Measurements from ENCODE around the gene USP49.

The USP49 gene

DNA sequence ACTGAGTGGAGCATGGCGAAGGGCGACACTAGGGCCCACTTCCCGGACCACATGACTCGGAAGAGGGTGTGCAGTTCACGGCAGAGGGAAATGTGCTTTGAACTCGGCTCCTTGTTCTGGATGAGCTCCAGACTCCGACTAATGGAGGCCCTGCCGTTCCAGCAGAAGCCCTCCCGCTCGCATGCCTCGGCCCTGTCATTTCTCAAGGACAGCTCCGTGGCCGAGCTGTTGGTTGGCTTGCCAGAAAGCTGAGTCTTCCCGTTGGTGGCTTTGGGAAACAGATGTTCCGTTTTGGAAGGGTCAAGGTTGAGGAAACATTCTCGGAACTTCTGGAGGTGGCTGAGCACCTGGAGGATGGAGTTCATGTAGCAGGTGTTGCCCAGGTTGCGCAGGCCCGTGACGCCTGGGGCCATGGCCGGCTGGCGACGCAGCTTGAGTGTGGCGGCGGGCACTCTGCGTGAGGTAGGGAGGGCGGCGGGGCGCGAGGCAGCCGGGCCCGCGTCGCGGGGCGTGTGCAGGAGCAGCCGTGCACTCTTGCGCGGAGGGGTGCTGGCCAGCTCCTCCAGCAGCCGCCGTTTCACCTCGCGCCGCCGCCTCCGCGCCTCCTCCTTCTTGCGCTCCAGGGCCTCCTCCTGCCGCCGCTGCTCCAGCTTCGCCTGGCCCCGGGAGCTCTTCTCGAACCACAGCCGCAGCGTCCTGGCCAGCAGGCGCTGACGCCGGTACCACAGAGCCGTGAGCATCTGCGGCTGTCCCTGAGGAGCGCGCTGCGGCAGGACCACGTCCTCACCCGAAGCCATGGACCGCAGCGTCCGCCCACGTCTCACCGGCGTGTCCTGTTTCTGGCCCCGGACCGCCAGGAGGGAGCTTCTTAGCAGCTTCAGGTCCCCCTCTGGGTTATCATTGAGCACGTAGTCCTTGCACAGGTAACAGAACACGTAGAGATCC is 89.1 kb downstream of the USP49 start:
- no peak for DNase-seq

- no peak for DNase-seq
These were observed 93.8 kb downstream of the USP49 start for GRCh38 chr6:41801380-41801779.

DNA sequence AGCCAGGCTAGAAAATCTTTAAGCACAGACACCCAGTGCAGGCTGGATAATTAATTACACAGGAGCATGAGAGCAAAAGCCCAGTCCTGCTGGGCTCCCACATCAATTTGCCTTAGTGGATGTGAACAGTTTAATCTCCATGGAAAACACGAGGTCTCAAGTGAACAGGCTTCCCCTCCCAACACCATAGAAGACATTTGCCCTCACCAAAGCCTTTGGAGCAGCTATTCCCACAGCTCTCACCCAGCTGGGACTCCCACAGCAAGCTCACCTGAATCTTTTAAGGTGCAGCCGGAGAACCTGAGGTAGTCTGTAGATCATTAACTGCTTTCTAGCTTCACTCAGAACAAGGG is 95.6 kb downstream of the USP49 start:
- DNase-seq, result no peak

- no peak for DNase-seq
These were observed 96.1 kb downstream of the USP49 start for GRCh38 chr6:41798901-41799558.

DNA sequence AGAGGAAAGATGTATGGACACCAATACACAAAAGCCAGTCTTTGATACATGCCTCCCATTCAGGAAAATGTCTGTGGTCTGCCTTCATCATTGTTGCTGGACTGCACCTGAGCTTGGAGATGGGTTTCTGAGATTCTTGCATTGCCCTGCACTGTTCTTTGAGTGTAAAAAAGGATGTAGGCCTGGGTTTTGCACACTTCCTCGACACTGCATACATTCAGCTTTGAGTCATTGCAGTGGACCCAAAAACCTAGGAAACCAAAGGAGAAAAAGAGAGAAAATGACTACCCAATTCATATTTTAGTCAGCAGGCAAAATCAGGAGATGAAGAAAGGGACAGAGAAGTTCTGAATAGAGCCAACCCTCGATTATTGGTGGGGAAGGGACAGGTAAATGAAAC is 98.7 kb downstream of the USP49 start:
- DNase-seq, result no peak

DNA sequence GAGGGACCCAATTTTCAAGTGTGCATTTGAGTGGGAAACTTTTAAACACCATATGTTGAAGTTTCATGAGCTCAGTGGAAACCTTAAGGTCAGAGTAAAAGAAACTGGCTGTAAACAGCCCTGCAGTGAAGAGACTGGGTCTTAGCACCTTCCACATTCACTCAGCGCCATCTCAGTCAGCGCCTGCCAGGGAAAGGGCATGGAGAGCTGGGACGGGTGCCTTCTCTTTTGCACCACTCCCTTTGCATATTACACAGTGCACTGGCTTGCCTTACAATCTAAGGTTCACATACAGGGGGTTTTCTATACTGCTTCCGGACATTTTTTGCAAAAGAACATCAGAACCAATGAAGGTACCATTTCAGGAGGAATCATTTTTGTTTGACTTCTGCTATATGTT is 103.2 kb downstream of the USP49 start:
- no peak for DNase-seq

DNA sequence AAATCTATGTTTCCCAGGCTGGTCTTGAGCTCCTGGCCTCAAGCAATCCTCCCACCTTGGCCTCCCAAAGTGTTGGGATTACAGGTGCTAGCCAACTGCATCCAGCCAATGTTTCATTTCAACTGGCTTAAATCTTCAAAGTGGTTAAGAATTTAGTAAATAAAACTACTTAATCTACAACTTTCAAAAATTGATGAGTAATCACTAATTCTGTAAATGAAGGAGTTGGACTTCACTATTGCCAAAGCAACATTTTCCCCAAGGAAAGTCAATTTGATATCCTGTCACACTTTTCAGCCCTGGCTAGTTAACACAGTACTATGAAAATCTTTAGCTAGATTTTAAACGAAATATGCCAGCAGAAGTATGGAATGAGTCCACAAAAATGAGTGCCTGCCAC is 103.9 kb downstream of the USP49 start:
- no peak for DNase-seq

DNA sequence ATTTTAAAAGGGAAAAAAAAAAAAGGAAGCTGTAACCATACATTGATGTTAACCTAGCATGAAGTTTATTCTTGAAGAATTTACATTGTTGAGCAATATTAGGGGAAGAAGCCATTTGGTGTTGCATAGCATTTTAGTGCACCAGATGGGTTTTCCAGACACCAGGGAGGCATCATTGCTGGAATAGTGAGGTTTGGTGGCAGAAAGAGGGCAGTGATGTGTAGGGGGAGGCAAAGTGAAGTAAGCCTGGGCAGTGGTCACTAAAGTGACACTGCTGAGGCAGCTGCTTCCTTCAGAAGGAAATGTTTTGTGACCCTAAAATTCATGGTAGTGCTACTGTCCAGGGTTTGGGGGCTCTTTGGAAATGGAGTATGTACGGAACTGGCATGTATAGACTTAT is 105.1 kb downstream of the USP49 start:
- no peak for DNase-seq

DNA sequence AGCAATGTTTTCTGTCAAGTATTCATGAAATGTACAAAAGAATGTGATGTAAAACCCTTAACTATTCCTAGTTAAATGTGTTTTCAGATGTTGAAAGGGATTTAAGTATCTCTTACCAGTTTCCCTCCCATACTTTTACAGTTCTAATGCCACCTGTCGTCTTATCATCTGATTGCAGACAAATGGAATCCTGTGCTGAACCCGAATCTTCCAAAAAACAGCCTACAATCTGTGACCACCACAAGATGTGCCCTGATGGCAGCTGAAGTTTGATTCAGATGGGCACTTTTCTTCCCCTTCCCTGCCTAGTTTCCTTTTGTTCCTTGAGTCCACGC is 105.8 kb downstream of the USP49 start:
- DNase-seq, result no peak

- DNase-seq, result peak; percentile 87
These were observed 107.8 kb downstream of the USP49 start, which contains the start of gene TOMM6 for GRCh38 chr6:41787219-41787917. Gene TOMM6 (plus strand): TSS chr6:41787694. CDS start chr6:41787698, 4 bp downstream.

DNA sequence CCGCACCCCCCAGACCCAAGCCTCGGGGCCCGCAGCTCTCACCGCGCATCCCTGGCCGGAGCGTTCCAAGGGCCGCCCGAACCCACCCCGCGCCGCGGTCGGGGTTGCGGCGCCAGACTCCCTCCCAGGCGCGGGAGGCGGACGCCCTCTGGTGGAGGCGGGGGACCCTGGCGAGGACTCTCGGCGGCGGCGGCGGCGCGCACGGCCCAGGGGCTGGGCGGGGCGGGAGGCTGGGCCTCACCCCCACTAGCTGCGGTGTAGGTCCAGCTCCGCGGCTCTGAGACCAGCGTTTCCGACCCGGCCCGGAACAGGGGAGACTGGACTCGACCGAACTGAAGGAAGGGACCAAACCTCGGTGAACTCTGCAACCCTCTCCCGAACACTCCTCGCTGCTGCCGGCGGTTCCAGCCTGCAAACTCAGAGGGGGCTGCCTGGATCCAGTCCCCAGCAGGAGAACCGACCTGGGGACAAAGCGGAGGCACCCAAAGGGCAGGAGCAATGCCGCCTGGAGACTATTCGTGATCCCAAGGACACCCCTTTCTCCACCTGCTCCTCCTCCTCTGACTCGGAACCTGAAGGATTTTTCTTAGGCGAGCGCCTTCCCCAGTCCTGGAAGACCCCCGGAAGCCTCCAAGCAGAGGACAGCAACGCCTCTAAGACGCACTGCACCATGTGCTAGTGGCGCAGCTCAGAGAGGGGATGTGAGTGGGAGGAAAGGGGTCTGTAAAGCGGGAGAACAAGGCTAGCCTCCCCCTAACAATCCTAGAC is 108.5 kb downstream of the USP49 start:
- peak; percentile 72 for DNase-seq

DNA sequence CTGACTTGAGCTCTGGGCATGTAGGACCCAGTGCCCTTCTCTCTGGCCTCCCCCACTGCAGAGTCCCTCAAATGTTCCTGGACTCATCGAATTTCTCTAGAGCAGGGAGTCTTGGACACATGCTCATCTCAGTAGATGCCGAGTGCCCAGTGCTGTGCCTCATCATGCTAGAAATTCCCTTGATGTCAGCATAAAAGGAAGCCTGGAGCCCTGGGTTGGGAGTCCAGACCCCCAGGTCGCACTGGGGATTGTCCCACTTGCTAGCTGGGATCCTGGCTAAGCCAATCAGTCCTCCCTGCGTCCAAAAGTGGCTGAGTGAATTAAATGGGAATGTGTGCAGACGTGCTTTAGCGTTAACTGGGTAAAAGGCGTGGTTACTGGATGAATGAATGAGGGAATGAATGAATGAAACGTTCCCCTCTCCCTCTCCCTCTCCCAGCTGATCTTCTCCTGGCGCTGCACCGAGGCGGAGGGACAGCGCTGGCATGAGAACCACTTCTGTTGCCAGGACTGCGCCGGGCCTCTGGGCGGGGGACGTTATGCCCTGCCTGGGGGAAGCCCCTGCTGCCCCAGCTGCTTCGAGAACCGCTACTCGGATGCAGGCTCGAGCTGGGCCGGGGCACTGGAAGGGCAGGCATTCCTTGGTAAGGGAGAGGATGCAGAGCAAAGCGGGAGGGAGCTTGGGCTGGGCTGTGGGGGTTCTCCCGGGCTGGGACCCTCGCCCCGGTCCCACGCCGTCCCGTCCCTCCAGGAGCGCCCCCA is 109.3 kb downstream of the USP49 start:
- peak; percentile 9 for DNase-seq

- no peak for DNase-seq
These were observed 109.9 kb downstream of the USP49 start for GRCh38 chr6:41785254-41785653.

DNA sequence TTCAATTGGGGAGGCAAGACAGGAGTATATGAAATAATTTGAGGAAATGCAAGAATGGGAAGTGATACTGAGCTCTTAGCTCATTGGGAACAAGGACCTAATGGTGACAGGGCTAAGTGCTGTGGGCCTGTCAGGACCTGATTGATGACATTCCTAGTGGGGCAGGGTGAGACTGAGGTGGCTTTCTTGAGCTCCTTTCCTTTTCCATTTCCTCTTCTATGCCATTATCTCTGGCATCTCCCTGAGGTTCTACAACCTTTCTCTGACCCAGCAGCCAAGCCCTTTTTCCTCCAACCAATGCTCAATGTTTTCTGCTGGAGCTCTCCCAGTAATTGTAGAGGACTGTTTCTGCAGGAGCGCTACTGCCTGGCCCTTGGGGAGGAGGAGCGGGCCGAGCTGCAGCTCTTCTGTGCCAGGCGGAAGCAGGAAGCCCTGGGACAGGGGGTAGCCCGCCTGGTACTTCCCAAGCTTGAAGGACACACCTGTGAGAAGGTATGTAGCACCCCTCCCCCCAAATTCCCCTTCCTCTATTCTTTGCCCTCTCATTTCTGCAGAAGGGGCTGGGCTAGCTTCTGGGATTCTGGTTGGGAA is 110.5 kb downstream of the USP49 start:
- DNase-seq, result no peak

DNA sequence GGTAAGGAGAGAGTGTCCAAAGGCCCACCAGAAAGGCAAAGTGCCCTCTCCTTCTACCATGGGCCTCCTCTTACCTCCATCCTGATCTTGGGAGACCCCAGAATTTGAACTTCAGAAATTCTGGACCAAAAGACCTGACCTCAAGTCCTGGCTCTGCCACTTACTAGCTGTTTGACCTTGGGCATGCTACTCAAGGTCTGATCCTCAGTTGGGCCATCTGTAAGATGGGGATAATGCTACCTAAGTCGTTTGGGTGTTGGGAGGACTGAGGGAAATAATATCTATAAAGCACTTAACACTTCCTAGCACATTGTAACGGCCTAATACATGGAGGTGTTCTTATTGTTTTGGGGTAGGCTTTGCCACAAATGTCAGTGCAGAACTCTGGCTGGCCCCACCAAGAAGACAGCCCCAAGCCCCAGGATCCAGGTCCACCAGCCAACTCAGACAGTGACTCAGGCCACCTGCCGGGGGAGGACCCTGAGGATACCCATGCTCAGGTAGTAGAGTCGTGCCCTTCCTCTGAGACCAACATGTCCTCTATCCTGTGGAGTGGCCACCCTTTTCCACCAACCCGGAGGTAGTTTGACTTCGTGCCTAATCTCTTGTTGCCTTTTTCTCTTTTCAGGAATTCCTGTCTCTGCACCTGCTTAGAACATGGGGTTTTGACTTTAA is 111.9 kb downstream of the USP49 start:
- DNase-seq, result no peak

GRCh38 chr6:41781366-41781730 is 113.8 kb downstream of the USP49 start:
- DNase-seq, result no peak

DNA sequence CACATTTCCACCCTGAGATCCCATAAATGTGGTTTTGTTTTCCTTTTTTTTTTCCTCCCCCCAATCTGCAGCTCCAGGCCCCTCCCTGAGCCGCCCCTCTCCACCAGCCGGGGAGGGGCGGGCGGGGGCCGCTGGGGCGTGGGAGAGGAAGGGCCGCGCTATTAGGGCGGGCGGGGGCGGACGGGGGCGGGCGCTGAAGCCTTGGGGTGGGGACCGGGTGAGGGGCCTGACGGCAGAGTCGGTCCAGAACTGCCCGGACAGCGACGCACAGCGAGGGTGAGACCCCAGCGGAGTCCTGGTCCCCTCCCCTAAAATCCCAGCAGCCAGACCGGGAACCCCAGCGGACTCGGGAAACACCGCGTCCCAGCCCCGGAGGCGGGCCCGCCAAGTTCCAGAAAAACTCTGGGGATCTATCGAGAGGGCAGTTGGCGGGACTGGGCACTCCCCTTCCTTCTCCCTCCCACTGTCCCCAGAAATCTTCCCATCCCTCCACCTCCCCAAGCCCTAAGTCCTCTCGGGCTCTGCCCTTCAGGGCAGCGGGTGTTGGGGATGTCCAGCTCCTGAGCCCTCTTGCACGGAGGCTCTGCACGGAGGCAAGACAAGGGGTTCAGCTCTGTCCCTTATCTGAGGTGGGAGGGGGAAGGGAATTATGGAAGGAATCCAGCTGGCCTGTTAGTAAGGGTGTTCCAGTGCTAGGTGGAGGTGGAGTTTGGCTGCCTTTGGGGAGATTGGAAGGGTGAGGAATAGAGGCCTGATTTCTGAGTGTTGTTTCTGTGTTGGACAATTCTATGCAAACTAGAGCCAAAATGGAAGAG is 114.4 kb downstream of the USP49 start, which contains the start of gene PRICKLE4:
Gene PRICKLE4 (plus strand): TSS at position 232 of the 815 bp plus-strand sequence. CDS start 2,692 bp downstream, outside the sequence.
- DNase-seq, result no peak

DNA sequence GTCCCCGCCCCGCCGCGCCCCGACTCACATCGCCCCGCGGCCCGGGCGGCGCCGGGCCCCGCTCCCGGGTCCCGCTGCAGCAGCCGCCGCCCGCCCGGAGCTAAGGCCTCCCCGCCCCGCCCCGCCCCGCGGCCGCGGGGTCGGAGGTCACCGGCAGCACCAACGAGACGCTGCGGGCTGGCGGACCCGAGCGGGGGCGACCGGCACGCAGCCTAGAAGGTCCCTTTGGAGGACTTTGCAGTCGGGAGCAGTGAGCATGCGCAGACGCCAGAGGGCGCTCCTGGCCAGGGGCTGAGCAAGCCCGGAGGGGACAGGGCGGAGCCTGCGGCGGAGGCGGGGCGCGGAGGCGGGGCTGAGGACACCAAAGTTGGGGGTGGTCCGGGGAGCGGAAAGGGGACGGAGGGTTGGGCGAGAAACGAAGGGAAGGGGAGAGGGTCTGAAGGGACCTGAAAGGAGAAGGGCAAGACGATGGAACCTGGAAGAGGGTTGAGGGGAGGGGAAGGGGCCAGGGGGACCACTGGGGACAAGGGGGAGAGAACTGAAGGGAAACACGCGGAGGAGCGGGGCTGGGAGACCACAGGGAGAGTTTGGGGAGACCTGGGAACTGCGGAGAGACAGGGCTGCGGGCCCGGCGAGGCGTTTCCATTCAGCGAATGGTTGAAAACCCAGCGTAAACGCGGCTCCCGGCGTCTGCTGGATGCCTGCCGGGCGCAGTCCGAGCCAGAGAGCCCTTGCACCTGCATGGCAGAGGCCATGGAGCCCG is 115.2 kb downstream of the USP49 start, which contains the start of gene FRS3:
Gene FRS3 (minus strand): TSS at position 113 of the 763 bp plus-strand sequence. CDS start 2,913 bp downstream, outside the sequence.
- DNase-seq, result peak; percentile 85

GRCh38 chr6:41779336-41779735 is 115.8 kb downstream of the USP49 start:
- DNase-seq, result no peak

All from COR-L47 (cell line).